Measurements from ENCODE around the gene KSR1. TPM values are rescaled to one million over a fixed set of nuclear protein-coding genes. Genes with fewer than 3 reads are reported as not detected.

KSR1 gene
- total and polyA plus RNA-seq, 10 of the 15 experiments (the other 5 are each of a cell fraction or from before 2014, with no cell fraction given): 0.97 to 66.6 (median 22.9) TPM

DNA sequence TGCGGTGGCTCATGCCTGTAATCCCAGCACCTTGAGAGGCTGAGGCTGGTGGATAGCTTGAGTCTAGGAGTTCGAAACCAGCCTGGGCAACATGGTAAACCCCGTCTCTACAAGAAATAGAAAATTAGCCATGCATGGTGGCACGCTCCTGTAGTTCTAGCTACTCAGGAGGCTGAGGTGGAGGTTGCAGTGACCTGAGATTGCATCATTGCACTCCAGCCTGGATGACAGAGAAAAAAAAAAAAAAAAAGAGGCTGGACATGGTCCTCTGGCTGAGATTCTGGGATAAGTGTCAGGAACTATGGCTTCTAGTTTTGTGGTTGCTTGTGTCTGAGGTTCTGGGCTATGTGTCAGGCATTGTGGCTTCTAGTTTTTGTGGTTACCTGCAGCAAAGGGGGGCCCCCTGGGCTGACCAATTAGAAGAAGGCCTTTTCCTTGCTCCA, 7.0 kb downstream of the KSR1 start:
- intact Hi-C loops (cut with micrococcal nuclease; ENCODE audit: unreplicated experiment) (loop anchor here (1.0 to 5.0 kb wide), 2 partner anchors 10 to 34 kb away; no protein-coding TSS in a partner anchor), in situ Hi-C loops (cut with MboI) (loop anchor here (10.0 to 25.0 kb wide), 2 partner anchors 592 to 1274 kb away; partner anchors contain the start of genes NEK8, TLCD1 and TRAF4)
- peaks cover 55% of the 10 kb centered on the region for H3K4me1 ChIP-seq (ENCODE audit: control insufficient read depth, insufficient read depth, low read length)
- CTCF ChIA-PET: interaction anchor here (0.6 to 6.6 kb wide), 4 partner anchors 11 to 137 kb away, joined by 3 to 56 read pairs (median 3); no protein-coding TSS in a partner anchor
- no peaks in the 10 kb centered on the region for H3K9me3 ChIP-seq (replicated peaks; ENCODE audit: control insufficient read depth, insufficient read depth, low read length)
- SMC1A ChIA-PET (ENCODE audit: uncharacterized antibody, unreplicated experiment): interaction anchor here (1.0 to 13.6 kb wide), 5 partner anchors 9 to 136 kb away, joined by 3 to 228 read pairs (median 120); no protein-coding TSS in a partner anchor
- no peaks in the 10 kb centered on the region for H4K20me1 ChIP-seq (ENCODE audit: control insufficient read depth, insufficient read depth)
- ATAC-seq (peak; percentile 18), DNase-seq (ENCODE audit: low read depth, low spot score) (no peak), FAIRE-seq (peak; percentile 13)
- POLR2A ChIA-PET: interaction anchor here (13.1 kb wide), 1 partner anchor 8 kb away, joined by 143 read pairs; no protein-coding TSS in a partner anchor
- no peaks in the 10 kb centered on the region for H3K27me3 ChIP-seq (replicated peaks in 1 of 2; ENCODE audit: control insufficient read depth in 2 of 2, insufficient read depth in 2 of 2, low read length in 1 of 2)
- H3K9ac ChIP-seq (ENCODE audit: control insufficient read depth, insufficient read depth, low read length): peak overlapping the region; percentile 35
- peak overlapping the region; percentile 29; the same call in 1 of the 2 replicates for H3K4me3 ChIP-seq
- peaks cover 0 to 1% of the 10 kb centered on the region in 2 experiments; a peak in 2 of 4 replicates for H3K36me3 ChIP-seq (ENCODE audit: control insufficient read depth in 2 of 2, insufficient read depth in 2 of 2, low read length in 1 of 2)
- no TSS peak for BruUV-seq (replicated peaks)
- peak overlapping the region; percentile 63 for H3K27ac ChIP-seq (ENCODE audit: control insufficient read depth, insufficient read depth)
- peak overlapping the region; percentile 88 for H3K4me2 ChIP-seq (ENCODE audit: control insufficient read depth, insufficient read depth)
- WGBS (ENCODE audit: insufficient coverage, insufficient replicate concordance, low lambda C conversion rate, missing lambda C conversion rate): 4% methylated on average over 4 of the region's 4 CpGs
- no peak overlapping the region for H2AFZ ChIP-seq (ENCODE audit: control insufficient read depth, low read depth, low read length)
- H3K79me2 ChIP-seq (ENCODE audit: control insufficient read depth, insufficient read depth, low read length): peaks cover 90% of the 10 kb centered on the region
- RAD21 ChIA-PET (ENCODE audit: unreplicated experiment): interaction anchor here (1.0 to 9.7 kb wide), 3 partner anchors 9 to 136 kb away, joined by 4 to 229 read pairs (median 113); no protein-coding TSS in a partner anchor
- TF ChIP-seq HDGF (IDR thresholded peaks at IDR 0.05) (no peak; the same call in 1 of the 2 replicates), IKZF1 (conservative IDR thresholded peaks at IDR 0.05) (peak; percentile 78), JUNB (IDR thresholded peaks at IDR 0.05) (no peak), BCL11A (IDR thresholded peaks at IDR 0.05; ENCODE audit: low read depth, low read length) (0 out of 2 replicates have a peak, but pooled peaks have one; percentile 19), BHLHE40 (IDR thresholded peaks at IDR 0.05; ENCODE audit: borderline replicate concordance in 1 of 2, low read depth in 2 of 2, low read length in 1 of 2) (peak; percentile 17 to 24; a peak in 1 of 4 replicates), PML (IDR thresholded peaks at IDR 0.05; ENCODE audit: low read length) (0 out of 2 replicates have a peak, but pooled peaks have one; percentile 23), GATAD2B (conservative IDR thresholded peaks at IDR 0.05; ENCODE audit: low read depth) (no peak), LARP7 (IDR thresholded peaks at IDR 0.05) (no peak), CBFB (IDR thresholded peaks at IDR 0.05; ENCODE audit: low read depth) (peak; percentile 77; the same call in 1 of the 2 replicates), ZBTB40 (IDR thresholded peaks at IDR 0.05; ENCODE audit: borderline replicate concordance) (no peak), TAF1 (IDR thresholded peaks at IDR 0.05; ENCODE audit: borderline replicate concordance, low read depth, low read length) (no peak), PAX5 (IDR thresholded peaks at IDR 0.05; ENCODE audit: borderline replicate concordance, low read depth, low read length) (peak; percentile 66; the same call in 1 of the 2 replicates), SMC3 (IDR thresholded peaks at IDR 0.05; ENCODE audit: borderline replicate concordance, low read length) (no peak), CREM (IDR thresholded peaks at IDR 0.05; ENCODE audit: low read depth) (no peak), POLR2AphosphoS2 (IDR thresholded peaks at IDR 0.05; ENCODE audit: low read depth, low read length) (no peak), JUND (IDR thresholded peaks at IDR 0.05; ENCODE audit: low read depth, low read length) (no peak)
- TF ChIP-seq, protein P1, sequence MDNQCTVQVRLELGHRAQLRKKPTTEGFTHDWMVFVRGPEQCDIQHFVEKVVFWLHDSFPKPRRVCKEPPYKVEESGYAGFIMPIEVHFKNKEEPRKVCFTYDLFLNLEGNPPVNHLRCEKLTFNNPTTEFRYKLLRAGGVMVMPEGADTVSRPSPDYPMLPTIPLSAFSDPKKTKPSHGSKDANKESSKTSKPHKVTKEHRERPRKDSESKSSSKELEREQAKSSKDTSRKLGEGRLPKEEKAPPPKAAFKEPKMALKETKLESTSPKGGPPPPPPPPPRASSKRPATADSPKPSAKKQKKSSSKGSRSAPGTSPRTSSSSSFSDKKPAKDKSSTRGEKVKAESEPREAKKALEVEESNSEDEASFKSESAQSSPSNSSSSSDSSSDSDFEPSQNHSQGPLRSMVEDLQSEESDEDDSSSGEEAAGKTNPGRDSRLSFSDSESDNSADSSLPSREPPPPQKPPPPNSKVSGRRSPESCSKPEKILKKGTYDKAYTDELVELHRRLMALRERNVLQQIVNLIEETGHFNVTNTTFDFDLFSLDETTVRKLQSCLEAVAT (IDR thresholded peaks at IDR 0.05): peak; percentile 88
- TF ChIP-seq, protein P2, sequence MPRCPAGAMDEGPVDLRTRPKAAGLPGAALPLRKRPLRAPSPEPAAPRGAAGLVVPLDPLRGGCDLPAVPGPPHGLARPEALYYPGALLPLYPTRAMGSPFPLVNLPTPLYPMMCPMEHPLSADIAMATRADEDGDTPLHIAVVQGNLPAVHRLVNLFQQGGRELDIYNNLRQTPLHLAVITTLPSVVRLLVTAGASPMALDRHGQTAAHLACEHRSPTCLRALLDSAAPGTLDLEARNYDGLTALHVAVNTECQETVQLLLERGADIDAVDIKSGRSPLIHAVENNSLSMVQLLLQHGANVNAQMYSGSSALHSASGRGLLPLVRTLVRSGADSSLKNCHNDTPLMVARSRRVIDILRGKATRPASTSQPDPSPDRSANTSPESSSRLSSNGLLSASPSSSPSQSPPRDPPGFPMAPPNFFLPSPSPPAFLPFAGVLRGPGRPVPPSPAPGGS (IDR thresholded peaks at IDR 0.05; ENCODE audit: borderline replicate concordance, insufficient read depth, low read depth, low read length, poor library complexity, severe bottlenecking): peak; percentile 28

Measured in GM12878 (cell line).